Ovary (tissue), 9 donors: Measurements from ENCODE around the gene RPL22. TPM values are rescaled to one million over a fixed set of nuclear protein-coding genes. Genes with fewer than 3 reads are reported as not detected.

Experiments used
- DNase-seq, 5 donors: peaks; one replicate each; pipeline ENCODE4 v3.0.0-alpha.2; 2019 to 2020
- H3K27ac ChIP-seq, 2 donors: fragments of 200-600 bp; one replicate each; pipeline versions ENCODE4 v1.5.1 to v1.8.0; 2019 to 2022
- H3K27me3 ChIP-seq: fragments of 200-600 bp; one replicate; pipeline ENCODE4 v1.8.0; 2022
- H3K36me3 ChIP-seq: fragments of 200-600 bp; sonication (generic); one replicate; pipeline ENCODE4 v1.5.1; 2019
- H3K4me1 ChIP-seq: one replicate; pipeline ENCODE4 v1.8.1; 2013; ENCODE audit warnings: mild to moderate bottlenecking, moderate library complexity; ENCODE audit not compliant: insufficient read depth
- H3K4me3 ChIP-seq: fragments of 200-600 bp; sonication (generic); one replicate; pipeline ENCODE4 v1.5.1; 2017
- H3K9me3 ChIP-seq, 2 donors: fragments of 200-600 bp in 1 of 2; sonication (generic) in 1 of 2; one replicate each; pipeline versions ENCODE4 v1.5.1 to v1.8.1; 2013 to 2019; ENCODE audit warnings: mild to moderate bottlenecking in 1 of 2, moderate library complexity in 1 of 2
- CTCF ChIP-seq, 3 donors: fragments of 450-650 bp in 2 of 3; fragments of 200-600 bp in 1 of 3; IDR thresholded peaks; one replicate each; pipeline versions ENCODE4 v1.5.1 to v1.8.0; 2016 to 2022; ENCODE audit warnings: antibody characterized with exemption in 3 of 3, mild to moderate bottlenecking in 1 of 3
- EP300 ChIP-seq: sonication (generic); formaldehyde crosslinking; IDR thresholded peaks from one replicate; pipeline ENCODE4 v1.6.1; 2017; ENCODE audit warnings: antibody characterized with exemption
- POLR2A ChIP-seq: fragments of 450-650 bp; IDR thresholded peaks from one replicate; pipeline ENCODE4 v1.6.1; 2017; ENCODE audit warnings: antibody characterized with exemption, mild to moderate bottlenecking, moderate library complexity
- WGBS, 3 donors: extraction: QIAGEN DNeasy Blood & Tissue Kit in 1 of 3; methylation state at CpG; one replicate each; pipeline versions ENCODE4 v1.1.5 to v1.1.7; 2013 to 2017; 5-methylcytosine and 5-hydroxymethylcytosine counted together
- intact Hi-C, 4 donors: fragments of 100-400 bp; cut with DNase I; formaldehyde crosslinking; loops; one replicate each; pipeline versions ENCODE4 v1.11.0 to v1.15.1; 2022 to 2023
- polyA plus RNA-seq, 2 donors: library from polyadenylated mRNA; stranded (reverse); fragments of 200-250 nt in 1 of 2; fragments of 350-450 nt in 1 of 2; fragmentation: Illumina TruSeq in 1 of 2; extraction: RNeasy Lipid Tissue Mini Kit (QIAGEN cat#74804) in 1 of 2; gene quantifications; one replicate each; pipeline ENCODE4 v1.2.3, GENCODE V29; 2013 to 2014
- total RNA-seq, 7 donors: library from RNA; depleted of rRNA in 2 of 7; stranded (reverse); fragments of >200 nt in 2 of 7; fragmentation: NEBNext Ultra II Directional in 3 of 7; extraction: Animal tissue kit (Norgen Biotek cat#: 25700) in 3 of 7; gene quantifications; one replicate each; pipeline versions ENCODE4 v1.1.0 to v1.2.4, GENCODE V29; 2016 to 2023
- donor health status: DM: no; HTN: no; CAD: no; lungs with moderate emphysema.
- donor health status: DM: no; HTN: no; CAD: no.
- donor health status: Bipolar disorder and iron deficiency.
- donor health status: DM: yes; HTN: yes; CAD: no.
- donor health status: DM: no; HTN: no; CAD: no.
- donor health status: DM: yes; HTN: yes; CAD: no.

Gene RPL22
- total and polyA plus RNA-seq, 9 donors = 379 to 2,062 (median 715) TPM

GRCh38 chr1:6246497-6247467, 47.4 kb upstream of the RPL22 start:
- intact Hi-C loops = loop anchor here (2.0 to 10.0 kb wide), 8 partner anchors 96 to 202 kb away; partner anchors contain the start of gene KCNAB2 (in 1 of the 4)
- DNase-seq = peak; percentile 79 to 91 (median 87)
- no peak overlapping the region for H3K27ac ChIP-seq
- no peaks in the 10 kb centered on the region for H3K36me3 ChIP-seq
- H3K9me3 ChIP-seq = no peaks in the 10 kb centered on the region
- peaks cover 15% of the 10 kb centered on the region for H3K27me3 ChIP-seq
- peaks cover 20% of the 10 kb centered on the region for H3K4me1 ChIP-seq
- no peak overlapping the region for H3K4me3 ChIP-seq
- 2 to 6% (median 5%) methylated on average over 22 to 30 of the region's 30 CpGs for WGBS, 3 donors
- TF ChIP-seq POLR2A (no peak), CTCF (IDR thresholded peaks at IDR 0.05) (peak; percentile 85 to 96 (median 95)), EP300 (no peak)

GRCh38 chr1:6245869-6246496, 46.6 kb upstream of the RPL22 start:
- peaks cover 15% of the 10 kb centered on the region for H3K27me3 ChIP-seq
- WGBS, 3 donors = 1 to 6% (median 2%) methylated on average over 35 to 49 of the region's 49 CpGs
- no peak overlapping the region for H3K27ac ChIP-seq
- H3K4me1 ChIP-seq = peaks cover 22% of the 10 kb centered on the region
- intact Hi-C loops = loop anchor here (2.0 to 10.0 kb wide), 8 partner anchors 96 to 201 kb away; partner anchors contain the start of gene KCNAB2 (in 1 of the 4)
- H3K9me3 ChIP-seq = no peaks in the 10 kb centered on the region
- peak in 2 of 5 donors; percentile 56 to 65 for DNase-seq
- no peaks in the 10 kb centered on the region for H3K36me3 ChIP-seq
- TF ChIP-seq POLR2A (no peak), CTCF (IDR thresholded peaks at IDR 0.05) (no peak), EP300 (no peak)
- H3K4me3 ChIP-seq = no peak overlapping the region

DNA sequence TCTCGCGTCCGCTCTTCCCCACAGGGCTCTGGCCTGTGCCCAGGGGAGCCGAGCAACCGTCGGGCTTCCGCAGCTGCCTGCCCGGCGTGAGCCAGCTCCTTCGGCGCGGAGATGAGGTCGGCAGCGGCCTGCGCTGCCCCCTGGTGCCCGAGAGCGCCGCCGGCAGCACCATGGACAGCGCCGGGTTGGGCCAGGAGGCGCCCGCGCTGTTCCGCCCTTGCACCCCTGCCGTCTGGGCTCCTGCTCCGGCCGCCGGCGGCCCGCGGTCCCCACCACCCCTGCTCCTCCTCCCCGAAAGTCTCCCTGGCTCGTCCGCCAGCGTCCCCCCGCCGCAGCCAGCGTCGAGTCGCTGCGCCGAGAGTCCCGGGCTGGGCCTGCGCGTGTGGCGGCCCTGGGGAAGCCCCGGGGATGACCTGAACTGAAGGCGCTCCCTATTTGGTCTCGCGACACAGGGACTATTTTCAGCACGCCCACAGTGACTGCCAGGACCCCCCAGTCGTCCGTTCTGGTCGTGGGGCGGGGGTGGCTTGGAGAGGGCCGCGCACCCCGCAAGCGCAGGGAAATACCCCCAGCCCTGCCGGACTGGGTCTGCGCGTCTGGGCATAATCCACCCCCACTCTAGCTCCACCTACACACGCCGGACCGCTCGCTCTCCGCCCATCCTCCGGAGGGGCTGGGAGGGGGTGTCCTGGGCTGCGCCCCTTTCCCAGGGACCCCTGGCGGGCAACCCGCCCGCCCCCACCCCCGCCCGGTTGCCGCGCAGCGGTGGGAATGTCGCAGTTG, 45.9 kb upstream of the RPL22 start:
- DNase-seq = peak; percentile 66 to 87 (median 82)
- H3K27ac ChIP-seq = no peak overlapping the region
- WGBS, 3 donors = 0 to 1% (median 1%) methylated on average over 34 to 78 of the region's 79 CpGs
- H3K4me3 ChIP-seq = no peak overlapping the region
- TF ChIP-seq CTCF (IDR thresholded peaks at IDR 0.05) (peak; percentile 69 to 81 (median 73)), EP300 (no peak)
- peaks cover 15% of the 10 kb centered on the region for H3K27me3 ChIP-seq
- peaks cover 22% of the 10 kb centered on the region for H3K4me1 ChIP-seq
- no peaks in the 10 kb centered on the region for H3K9me3 ChIP-seq
- no peaks in the 10 kb centered on the region for H3K36me3 ChIP-seq
- intact Hi-C loops = loop anchor here in 3 of 4 donors (5.0 to 10.0 kb wide), 6 partner anchors 97 to 200 kb away; partner anchors contain the start of gene KCNAB2 (in 1 of the 3)
